PC-9 (cell line): ENCODE data around the gene NEK4. TPM values are rescaled to one million over a fixed set of nuclear protein-coding genes. Genes with fewer than 3 reads are reported as not detected.

ENCODE experiments used
- BruUV-seq: library from RNA; stranded (reverse); fragments of 400-500 nt; replicated peaks from 2 replicates; lab custom pipeline; 2021; lab: Mats Ljungman, UMichigan
- CTCF ChIA-PET: fragments of 300-600 bp; sonication (Branson Sonifier 250); formaldehyde crosslinking; loops from one replicate; lab custom pipeline; 2022; ENCODE audit warnings: antibody characterized with exemption; lab: Charles Lee
- POLR2A ChIA-PET: fragments of 300-600 bp; sonication (Branson Sonifier 250); formaldehyde crosslinking; loops from one replicate; lab custom pipeline; 2022; ENCODE audit warnings: antibody characterized with exemption; ENCODE audit not compliant: unreplicated experiment; lab: Charles Lee
- DNase-seq, 2 experiments: peaks; one replicate each; pipeline versions ENCODE4 v3.0.0 to v3.0.0-alpha.2; 2015 to 2022; ENCODE audit warnings: mixed read lengths in 1 of 2
- H2AFZ ChIP-seq: fragments of 200-600 bp; sonication (generic); 2 replicates; pipeline ENCODE4 v1.8.1; 2017; ENCODE audit warnings: antibody characterized with exemption
- H3F3A ChIP-seq: fragments of 200-600 bp; sonication (generic); 2 replicates; pipeline ENCODE4 v1.8.1; 2017; ENCODE audit warnings: antibody characterized with exemption, mild to moderate bottlenecking, low read depth; ENCODE audit not compliant: insufficient read depth
- H3K27ac ChIP-seq: fragments of 200-600 bp; sonication (generic); 2 replicates; pipeline ENCODE4 v1.6.1; 2016; ENCODE audit warnings: mixed run types
- H3K27me3 ChIP-seq: fragments of 200-600 bp; sonication (generic); 2 replicates; pipeline ENCODE4 v1.6.1; 2016; ENCODE audit warnings: low read depth, mixed run types; ENCODE audit not compliant: insufficient read depth
- H3K36me3 ChIP-seq: fragments of 200-600 bp; sonication (generic); 2 replicates; pipeline ENCODE4 v1.6.1; 2016; ENCODE audit warnings: low read depth, mixed run types
- H3K4me1 ChIP-seq: fragments of 200-600 bp; sonication (generic); replicated peaks from 2 replicates; pipeline ENCODE4 v1.6.1; 2016; ENCODE audit warnings: mixed run types; ENCODE audit not compliant: insufficient read depth
- H3K4me2 ChIP-seq: fragments of 200-600 bp; sonication (generic); 2 replicates; pipeline ENCODE4 v1.6.1; 2017; ENCODE audit warnings: mixed run types
- H3K4me3 ChIP-seq: fragments of 200-600 bp; sonication (generic); 2 replicates; pipeline ENCODE4 v1.6.1; 2016; ENCODE audit warnings: mixed run types
- H3K79me2 ChIP-seq: fragments of 200-600 bp; sonication (generic); 2 replicates; pipeline ENCODE4 v1.6.1; 2017; ENCODE audit warnings: low read depth, mixed run types
- H3K9me2 ChIP-seq: fragments of 200-600 bp; sonication (generic); 2 replicates; pipeline ENCODE4 v1.8.1; 2017; ENCODE audit warnings: mild to moderate bottlenecking; ENCODE audit not compliant: insufficient read depth
- H3K9me3 ChIP-seq: fragments of 200-600 bp; sonication (generic); 2 replicates; pipeline ENCODE4 v1.8.1; 2016; ENCODE audit warnings: low read depth; ENCODE audit not compliant: insufficient read depth
- H4K20me1 ChIP-seq: fragments of 200-600 bp; sonication (generic); 2 replicates; pipeline ENCODE4 v1.8.1; 2017; ENCODE audit not compliant: insufficient read depth
- CTCF ChIP-seq: fragments of 200-600 bp; sonication (generic); conservative IDR thresholded peaks from 2 replicates; pipeline ENCODE4 v1.6.1; 2017; ENCODE audit warnings: mixed run types, antibody characterized with exemption, mild to moderate bottlenecking, moderate library complexity
- EZH2 ChIP-seq: fragments of 200-600 bp; sonication (generic); IDR thresholded peaks from 2 replicates; pipeline ENCODE4 v1.8.0; 2017; ENCODE audit warnings: antibody characterized with exemption, low read depth
- intact Hi-C: fragments of 100-400 bp; cut with micrococcal nuclease; formaldehyde crosslinking; loops from one replicate; pipeline ENCODE4 v1.10.0; 2022; ENCODE audit not compliant: unreplicated experiment
- total RNA-seq: library from RNA; stranded (reverse); gene quantifications from 2 replicates; pipeline ENCODE4 v1.2.3, GENCODE V29; 2021

Gene NEK4
- total RNA-seq, 1 experiment from 2014 or later, result 36.5 TPM

DNA sequence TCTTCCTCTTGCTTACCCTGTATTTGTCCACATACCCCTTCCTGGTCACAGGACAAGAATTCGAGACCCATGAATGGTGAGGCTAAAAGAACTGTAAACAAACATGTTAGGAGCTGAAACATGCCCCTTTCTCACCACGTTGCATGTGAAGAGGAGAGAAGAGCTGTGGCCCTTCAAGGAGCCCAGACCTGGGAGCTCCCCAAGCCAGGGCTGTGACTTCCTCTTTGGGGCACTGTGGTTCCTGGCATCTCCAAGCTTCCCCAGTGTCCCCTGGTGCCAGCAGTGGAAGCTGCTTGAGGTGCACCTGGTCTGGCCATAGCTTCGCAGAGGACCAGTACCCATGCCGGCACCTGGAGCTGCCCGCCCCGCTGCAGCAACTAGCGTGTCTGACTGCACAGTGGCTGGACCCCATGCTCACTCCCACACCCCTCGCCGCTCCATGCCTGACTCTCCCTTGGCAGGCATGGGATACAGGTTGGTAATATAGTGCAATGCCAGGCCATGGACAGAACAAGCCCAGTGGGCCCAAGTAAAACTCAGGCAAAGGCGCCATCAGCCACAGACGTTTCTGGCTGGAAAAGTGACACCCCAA, 54.9 kb downstream of the NEK4 start:
- Histone ChIP-seq H3K4me3 (no peak overlapping the region), H3K79me2 (no peaks in the 10 kb centered on the region), H3K9me2 (no peaks in the 10 kb centered on the region), H4K20me1 (no peaks in the 10 kb centered on the region), H3K27ac (no peak overlapping the region), H3F3A (peaks cover 11% of the 10 kb centered on the region; the same call in 1 of the 2 replicates), H2AFZ (no peak overlapping the region), H3K4me1 (no peaks in the 10 kb centered on the region), H3K27me3 (no peaks in the 10 kb centered on the region), H3K36me3 (no peaks in the 10 kb centered on the region), H3K9me3 (no peaks in the 10 kb centered on the region), H3K4me2 (no peak overlapping the region)
- no peak for TF ChIP-seq CTCF
- TF ChIP-seq EZH2, result no peak
- POLR2A ChIA-PET, result no interaction called here
- CTCF ChIA-PET, result no interaction called here
- no peak for DNase-seq
- intact Hi-C loops, result no loop called here
- no TSS peak for BruUV-seq

- Histone ChIP-seq H3K9me3 (no peaks in the 10 kb centered on the region), H3K79me2 (no peaks in the 10 kb centered on the region), H4K20me1 (no peaks in the 10 kb centered on the region), H3K4me3 (no peak overlapping the region), H3K4me1 (no peaks in the 10 kb centered on the region), H3K4me2 (no peak overlapping the region), H2AFZ (no peak overlapping the region), H3K27ac (no peak overlapping the region), H3F3A (peaks cover 13% of the 10 kb centered on the region; the same call in 1 of the 2 replicates), H3K9me2 (no peaks in the 10 kb centered on the region), H3K27me3 (no peaks in the 10 kb centered on the region), H3K36me3 (no peaks in the 10 kb centered on the region)
- ChIA-PET POLR2A (no interaction called here), CTCF (no interaction called here)
- TF ChIP-seq CTCF (no peak), EZH2 (no peak)
- no peak for DNase-seq
- BruUV-seq, result no TSS peak
- intact Hi-C loops, result no loop called here
These were observed 56.1 kb downstream of the NEK4 start for GRCh38 chr3:52714335-52715302.

DNA sequence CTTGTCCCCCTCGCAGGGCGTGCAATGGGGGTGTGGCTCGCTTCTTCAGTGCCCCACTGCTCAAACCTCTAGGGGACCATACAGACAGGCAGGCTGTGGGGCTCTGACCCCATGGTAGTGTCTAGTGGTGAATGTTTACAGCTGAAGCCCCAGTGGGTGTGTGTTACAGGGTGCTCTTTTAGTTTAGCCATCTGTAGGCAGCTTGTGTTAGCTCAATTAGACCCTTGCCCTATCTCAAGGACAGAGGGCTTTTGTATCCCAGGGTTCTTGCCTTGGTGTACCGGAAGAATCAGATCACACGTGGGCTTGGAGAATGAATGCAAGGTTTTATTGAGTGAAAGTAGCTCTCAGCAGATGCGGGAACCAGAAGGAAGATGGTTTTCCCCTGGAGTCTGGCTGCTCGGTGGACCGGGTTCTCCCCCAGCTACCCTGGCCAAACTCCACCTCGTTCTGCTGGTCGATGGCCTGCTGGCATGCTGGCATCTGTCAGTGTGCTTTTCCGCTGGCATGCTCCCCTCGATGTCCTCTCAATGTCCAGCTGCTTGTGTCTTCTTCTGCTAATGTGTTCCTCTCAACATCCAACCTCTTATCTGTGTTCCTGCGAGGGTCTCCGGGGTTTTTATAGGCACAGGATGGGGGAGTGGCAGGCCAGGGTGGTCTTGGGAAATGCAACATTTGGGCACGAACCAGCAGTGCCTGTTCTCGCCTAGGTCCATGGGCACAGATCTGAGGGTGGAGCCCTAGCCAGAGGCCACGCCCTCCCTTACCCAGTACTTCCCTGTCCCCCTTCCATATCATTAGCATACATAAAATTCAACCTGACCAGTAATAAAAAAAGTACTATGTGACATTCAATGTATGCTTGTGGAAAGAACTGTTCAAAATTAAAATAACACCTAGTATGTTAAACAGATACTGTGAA, 58.2 kb downstream of the NEK4 start:
- CTCF ChIA-PET, result no interaction called here
- Histone ChIP-seq H3K4me2 (no peak overlapping the region), H3K36me3 (no peaks in the 10 kb centered on the region; the same call in none of the 2 replicates), H3K4me3 (no peak overlapping the region), H3K9me2 (no peaks in the 10 kb centered on the region), H3K27ac (no peak overlapping the region), H3K9me3 (no peaks in the 10 kb centered on the region), H3K4me1 (peaks cover 7% of the 10 kb centered on the region; the same call in 1 of the 2 replicates), H3K27me3 (no peaks in the 10 kb centered on the region), H3F3A (peaks cover 17% of the 10 kb centered on the region; the same call in 1 of the 2 replicates), H3K79me2 (peaks cover 6% of the 10 kb centered on the region), H4K20me1 (no peaks in the 10 kb centered on the region), H2AFZ (no peak overlapping the region)
- no TSS peak for BruUV-seq
- intact Hi-C loops, result no loop called here
- POLR2A ChIA-PET, result no interaction called here
- no peak for DNase-seq
- TF ChIP-seq CTCF (no peak), EZH2 (no peak)
